HG02884 (cell line): ENCODE data around the gene PRRG1.
"Not testable (repeated sequence)": the region's sequence is repeated elsewhere in the genome, so short reads cannot be mapped to it uniquely, and the experiment has no call there.

ENCODE experiments used
- ATAC-seq: cut with Tn5 transposase; IDR thresholded peaks from one replicate; pipeline ENCODE4 v1.9.1; 2021; ENCODE audit warnings: mild to moderate bottlenecking, moderate library complexity; ENCODE audit not compliant: unreplicated experiment

Gene PRRG1

GRCh38 chrX:37378404-37378803 is 29.2 kb downstream of the PRRG1 start:
- no peak for ATAC-seq

GRCh38 chrX:37378830-37379229 is 29.7 kb downstream of the PRRG1 start:
- ATAC-seq = no peak

- no peak for ATAC-seq
These were observed 31.1 kb downstream of the PRRG1 start for GRCh38 chrX:37380256-37380655.

- no peak for ATAC-seq
These were observed 31.8 kb downstream of the PRRG1 start for GRCh38 chrX:37380924-37381323.

GRCh38 chrX:37383313-37383712 is 34.1 kb downstream of the PRRG1 start:
- ATAC-seq = no peak

- no peak for ATAC-seq
These were observed 39.2 kb downstream of the PRRG1 start for GRCh38 chrX:37388413-37388812.

- no peak for ATAC-seq
These were observed 56.8 kb downstream of the PRRG1 start for GRCh38 chrX:37405956-37406355.

GRCh38 chrX:37407736-37408135 is 58.6 kb downstream of the PRRG1 start:
- no peak for ATAC-seq

- ATAC-seq = no peak
These were observed 60.1 kb downstream of the PRRG1 start for GRCh38 chrX:37409278-37409677.

GRCh38 chrX:37420185-37420584 is 71.0 kb downstream of the PRRG1 start:
- ATAC-seq = no peak

GRCh38 chrX:37420756-37421155 is 71.6 kb downstream of the PRRG1 start:
- no peak for ATAC-seq

GRCh38 chrX:37424000-37424429 is 74.9 kb downstream of the PRRG1 start:
- ATAC-seq = no peak

GRCh38 chrX:37425370-37425769 is 76.2 kb downstream of the PRRG1 start:
- no peak for ATAC-seq

- ATAC-seq = not testable (repeated sequence)
These were observed 79.8 kb downstream of the PRRG1 start for GRCh38 chrX:37428962-37429361.

- ATAC-seq = no peak
These were observed 85.2 kb downstream of the PRRG1 start for GRCh38 chrX:37434362-37434761.

- no peak for ATAC-seq
These were observed 88.0 kb downstream of the PRRG1 start for GRCh38 chrX:37437160-37437559.

GRCh38 chrX:37441377-37441776 is 92.2 kb downstream of the PRRG1 start:
- no peak for ATAC-seq

GRCh38 chrX:37445182-37445581 is 96.0 kb downstream of the PRRG1 start:
- ATAC-seq = no peak

GRCh38 chrX:37453821-37454220 is 104.7 kb downstream of the PRRG1 start:
- ATAC-seq = no peak

- ATAC-seq = no peak
These were observed 105.5 kb downstream of the PRRG1 start for GRCh38 chrX:37454537-37455285.

GRCh38 chrX:37455381-37455780 is 106.2 kb downstream of the PRRG1 start:
- no peak for ATAC-seq

GRCh38 chrX:37460285-37460684 is 111.1 kb downstream of the PRRG1 start:
- not testable (repeated sequence) for ATAC-seq

- no peak for ATAC-seq
These were observed 113.2 kb downstream of the PRRG1 start for GRCh38 chrX:37462346-37462745.
